ENCODE data around the gene AGRP. TPM values are rescaled to one million over a fixed set of nuclear protein-coding genes. Genes with fewer than 3 reads are reported as not detected.

The AGRP gene
- total RNA-seq, 1 donor from 2014 or later: not detected

DNA sequence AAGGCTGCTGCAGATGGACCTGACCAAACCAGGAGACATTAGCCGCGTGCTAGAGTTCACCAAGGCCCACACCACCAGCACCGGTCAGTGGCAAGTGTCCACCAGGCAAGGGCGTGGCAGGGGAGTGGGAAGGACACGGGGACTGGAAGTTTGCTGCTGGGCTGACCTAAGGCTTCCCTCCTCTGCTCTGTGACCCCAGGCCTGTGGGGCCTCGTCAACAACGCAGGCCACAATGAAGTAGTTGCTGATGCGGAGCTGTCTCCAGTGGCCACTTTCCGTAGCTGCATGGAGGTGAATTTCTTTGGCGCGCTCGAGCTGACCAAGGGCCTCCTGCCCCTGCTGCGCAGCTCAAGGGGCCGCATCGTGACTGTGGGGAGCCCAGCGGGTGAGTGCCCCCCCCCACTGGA is 47.6 kb downstream of the AGRP start:
- DNase-seq (ENCODE audit: low spot score in 2 of 2, unreplicated experiment in 2 of 2): no peak
- Mint-ChIP-seq H3K9me3 (no peaks in the 10 kb centered on the region), H3K27me3 (ENCODE audit: low read depth) (peaks cover 14% of the 10 kb centered on the region), H3K4me3 (no peak overlapping the region), H3K4me1 (peaks cover 7% of the 10 kb centered on the region), H3K36me3 (peaks cover 3% of the 10 kb centered on the region), H3K27ac (no peak overlapping the region)
- TF ChIP-seq, protein P1, sequence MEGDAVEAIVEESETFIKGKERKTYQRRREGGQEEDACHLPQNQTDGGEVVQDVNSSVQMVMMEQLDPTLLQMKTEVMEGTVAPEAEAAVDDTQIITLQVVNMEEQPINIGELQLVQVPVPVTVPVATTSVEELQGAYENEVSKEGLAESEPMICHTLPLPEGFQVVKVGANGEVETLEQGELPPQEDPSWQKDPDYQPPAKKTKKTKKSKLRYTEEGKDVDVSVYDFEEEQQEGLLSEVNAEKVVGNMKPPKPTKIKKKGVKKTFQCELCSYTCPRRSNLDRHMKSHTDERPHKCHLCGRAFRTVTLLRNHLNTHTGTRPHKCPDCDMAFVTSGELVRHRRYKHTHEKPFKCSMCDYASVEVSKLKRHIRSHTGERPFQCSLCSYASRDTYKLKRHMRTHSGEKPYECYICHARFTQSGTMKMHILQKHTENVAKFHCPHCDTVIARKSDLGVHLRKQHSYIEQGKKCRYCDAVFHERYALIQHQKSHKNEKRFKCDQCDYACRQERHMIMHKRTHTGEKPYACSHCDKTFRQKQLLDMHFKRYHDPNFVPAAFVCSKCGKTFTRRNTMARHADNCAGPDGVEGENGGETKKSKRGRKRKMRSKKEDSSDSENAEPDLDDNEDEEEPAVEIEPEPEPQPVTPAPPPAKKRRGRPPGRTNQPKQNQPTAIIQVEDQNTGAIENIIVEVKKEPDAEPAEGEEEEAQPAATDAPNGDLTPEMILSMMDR (IDR thresholded peaks at IDR 0.05; ENCODE audit: unreplicated experiment): no peak

DNA sequence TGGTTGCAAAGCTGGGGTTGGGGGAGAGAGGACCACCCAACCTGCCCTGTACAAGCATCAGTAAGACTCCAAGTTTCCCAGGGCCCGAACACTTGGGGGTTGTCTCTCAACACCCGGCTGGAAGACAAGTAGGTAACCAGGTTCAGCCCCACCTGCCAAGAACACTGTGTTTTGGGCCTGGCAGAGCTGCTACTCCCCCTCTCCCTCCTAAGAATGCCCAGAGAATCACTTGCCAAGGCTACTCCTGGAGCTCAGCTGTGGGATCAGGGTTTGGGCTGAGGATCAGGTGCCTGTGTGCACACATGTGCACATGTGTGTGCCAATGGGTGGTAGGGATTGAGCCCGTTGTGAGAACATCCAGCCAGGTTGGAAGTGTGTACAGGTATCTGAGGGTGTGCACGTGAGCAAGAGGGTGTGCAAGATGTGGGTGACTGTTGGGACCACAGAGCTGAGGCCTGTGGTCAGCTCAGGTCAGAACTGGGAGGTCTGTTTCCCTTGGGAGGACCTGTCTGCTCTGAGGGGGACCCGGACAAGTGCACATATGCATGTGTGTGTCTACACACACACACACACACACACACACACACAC is 50.1 kb downstream of the AGRP start:
- H3K27ac Mint-ChIP-seq: no peak overlapping the region

More for the DNA sequence above, 50.1 kb downstream of the AGRP start:
- Mint-ChIP-seq H3K36me3 (peaks cover 3% of the 10 kb centered on the region), H3K4me1 (peaks cover 11% of the 10 kb centered on the region), H3K9me3 (no peaks in the 10 kb centered on the region), H3K27me3 (ENCODE audit: low read depth) (peaks cover 38% of the 10 kb centered on the region), H3K4me3 (no peak overlapping the region)
- DNase-seq (ENCODE audit: low spot score in 2 of 2, unreplicated experiment in 2 of 2): no peak
- TF ChIP-seq, protein P1 (IDR thresholded peaks at IDR 0.05; ENCODE audit: unreplicated experiment): no peak

Other genes starting within 250 kb of the AGRP start
- gene FHOD1, start 236.1 kb downstream of the AGRP start, total RNA-seq: 28.2 to 28.7 TPM (median 28.3 TPM) in 3 replicates
- gene SLC9A5, start 234.6 kb downstream of the AGRP start, total RNA-seq: 2.9 to 3.5 TPM (median 3.3 TPM) in 3 replicates
- gene PLEKHG4, start 204.0 kb downstream of the AGRP start, total RNA-seq: 13.4 to 15.5 TPM (median 15.4 TPM) in 3 replicates
- 0.52 to 1.1 TPM (median 0.84 TPM) in 3 replicates for gene KCTD19, start 156.8 kb downstream of the AGRP start, total RNA-seq
- 0.20 to 0.55 TPM (median 0.36 TPM) in 3 replicates for gene LRRC36, start 156.7 kb downstream of the AGRP start, total RNA-seq
- 5.5 to 6.2 TPM (median 5.7 TPM) in 3 replicates for gene TPPP3, start 90.0 kb downstream of the AGRP start, total RNA-seq
- gene ZDHHC1, start 67.1 kb downstream of the AGRP start, total RNA-seq: 14.5 to 16.7 TPM (median 15.4 TPM) in 3 replicates
- 3.0 to 4.1 TPM (median 3.7 TPM) in 3 replicates for gene HSD11B2, start 52.4 kb downstream of the AGRP start, total RNA-seq
- gene ATP6V0D1, start 2.4 kb downstream of the AGRP start, total RNA-seq: 50.9 to 53.7 TPM (median 53.2 TPM) in 3 replicates
- 55.9 to 69.2 TPM (median 58.9 TPM) in 3 replicates for gene RIPOR1, start 45.3 kb upstream of the AGRP start, total RNA-seq
- 58.0 to 61.4 TPM (median 60.5 TPM) in 3 replicates for gene CTCF, start 79.0 kb upstream of the AGRP start, total RNA-seq
- 6.7 to 10.2 TPM (median 8.0 TPM) in 3 replicates for gene CARMIL2, start 161.6 kb upstream of the AGRP start, total RNA-seq
- gene ACD, start 176.7 kb upstream of the AGRP start, total RNA-seq: 24.5 to 27.9 TPM (median 25.8 TPM) in 3 replicates
- gene PARD6A, start 177.4 kb upstream of the AGRP start, total RNA-seq: 1.9 to 2.2 TPM (median 1.9 TPM) in 3 replicates
- 11.7 to 13.0 TPM (median 12.8 TPM) in 3 replicates for gene ENKD1, start 183.2 kb upstream of the AGRP start, total RNA-seq
- 1.2 to 2.0 TPM (median 1.8 TPM) in 3 replicates for gene C16orf86, start 183.3 kb upstream of the AGRP start, total RNA-seq
- gene GFOD2, start 235.8 kb upstream of the AGRP start, total RNA-seq: 22.8 to 27.0 TPM (median 26.1 TPM) in 3 replicates

Measured in mesothelial cell of epicardium (in vitro differentiated cells).